AML-193 (cell line): ENCODE measurements around the gene HARS2.
"Not testable (repeated sequence)": the region's sequence is repeated elsewhere in the genome, so short reads cannot be mapped to it uniquely, and the experiment has no call there.

Experiments used
- DNase-seq, 2 experiments: peaks; one replicate each; lab custom pipeline; 2025; lab: John Stamatoyannopoulos, UW

Gene HARS2, protein sequence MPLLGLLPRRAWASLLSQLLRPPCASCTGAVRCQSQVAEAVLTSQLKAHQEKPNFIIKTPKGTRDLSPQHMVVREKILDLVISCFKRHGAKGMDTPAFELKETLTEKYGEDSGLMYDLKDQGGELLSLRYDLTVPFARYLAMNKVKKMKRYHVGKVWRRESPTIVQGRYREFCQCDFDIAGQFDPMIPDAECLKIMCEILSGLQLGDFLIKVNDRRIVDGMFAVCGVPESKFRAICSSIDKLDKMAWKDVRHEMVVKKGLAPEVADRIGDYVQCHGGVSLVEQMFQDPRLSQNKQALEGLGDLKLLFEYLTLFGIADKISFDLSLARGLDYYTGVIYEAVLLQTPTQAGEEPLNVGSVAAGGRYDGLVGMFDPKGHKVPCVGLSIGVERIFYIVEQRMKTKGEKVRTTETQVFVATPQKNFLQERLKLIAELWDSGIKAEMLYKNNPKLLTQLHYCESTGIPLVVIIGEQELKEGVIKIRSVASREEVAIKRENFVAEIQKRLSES

DNA sequence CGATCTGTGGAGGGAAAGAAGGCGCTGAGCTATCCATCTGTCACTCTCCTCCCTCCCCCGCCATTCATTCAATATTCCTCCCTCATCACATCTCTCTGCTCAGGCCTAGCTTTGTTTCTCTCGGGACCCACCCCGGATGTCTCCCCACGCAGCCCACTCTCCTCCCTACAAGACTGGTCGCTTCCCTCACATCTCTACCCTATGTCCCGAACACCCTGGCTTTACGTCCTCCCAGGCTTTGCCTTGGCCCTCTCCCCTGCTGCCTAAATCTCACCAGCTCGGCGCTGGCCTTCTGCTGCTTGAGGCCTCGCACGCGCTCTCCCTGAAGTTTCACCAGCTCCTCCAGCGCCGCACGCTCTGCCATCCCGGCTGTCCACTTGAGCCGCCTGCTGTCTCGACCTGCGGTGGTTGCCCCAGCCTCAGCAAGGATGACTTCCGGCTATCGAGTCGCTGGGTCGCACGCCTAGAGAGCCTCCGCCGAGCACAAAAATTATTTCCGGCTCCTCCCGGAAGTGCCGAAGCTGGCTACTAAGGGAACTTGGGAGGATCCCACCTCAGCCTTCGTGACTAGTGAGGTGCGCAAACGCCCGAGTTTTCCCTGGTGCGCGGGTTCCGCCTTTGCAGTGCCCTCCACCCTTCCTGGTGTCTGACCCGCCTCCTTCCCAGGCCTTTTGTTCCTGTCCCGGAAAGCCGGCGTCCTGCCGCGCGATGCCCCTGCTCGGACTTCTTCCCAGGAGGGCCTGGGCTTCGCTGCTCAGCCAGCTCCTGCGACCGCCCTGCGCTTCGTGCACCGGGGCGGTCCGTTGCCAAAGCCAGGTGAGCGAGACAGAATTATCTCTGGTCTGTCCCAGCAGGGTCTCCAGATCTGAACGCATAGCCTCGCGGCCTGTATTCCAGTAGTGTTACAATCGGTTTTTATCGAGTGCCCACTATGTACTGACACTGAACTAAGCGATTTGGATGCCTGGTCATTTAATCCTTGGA lies at the start of gene HARS2, which contains the start of gene HARS1:
Gene HARS2, plus strand, starts transcription at position 515 of the 984 bp plus-strand sequence. Its CDS starts 194 bp downstream, at position 709.
Gene HARS1, minus strand, starts transcription at position 430 of the 984 bp plus-strand sequence. Its CDS starts 66 bp downstream, at position 364.
- peak; percentile 87 to 92 for DNase-seq

DNA sequence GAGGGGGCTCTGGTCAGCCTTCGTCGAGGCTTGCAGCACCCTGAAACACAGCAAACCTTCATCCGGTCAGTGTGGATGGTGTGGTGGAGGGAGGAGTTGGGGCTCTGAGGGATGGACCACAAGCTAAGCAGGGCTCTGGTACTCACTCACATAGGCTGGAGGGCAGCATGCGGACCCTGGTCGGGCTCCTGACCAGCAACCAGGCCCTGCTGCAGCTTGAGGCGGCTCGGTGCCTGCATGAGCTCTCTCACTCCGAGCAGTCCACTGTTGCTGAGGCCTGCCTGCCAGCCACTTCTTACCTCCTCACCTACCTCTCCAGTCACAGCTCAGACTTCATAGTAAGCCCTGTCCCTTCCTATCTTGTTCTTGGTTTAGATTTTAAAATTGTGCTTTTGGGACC lies 49.5 kb upstream of the HARS2 start:
- DNase-seq = no peak

DNA sequence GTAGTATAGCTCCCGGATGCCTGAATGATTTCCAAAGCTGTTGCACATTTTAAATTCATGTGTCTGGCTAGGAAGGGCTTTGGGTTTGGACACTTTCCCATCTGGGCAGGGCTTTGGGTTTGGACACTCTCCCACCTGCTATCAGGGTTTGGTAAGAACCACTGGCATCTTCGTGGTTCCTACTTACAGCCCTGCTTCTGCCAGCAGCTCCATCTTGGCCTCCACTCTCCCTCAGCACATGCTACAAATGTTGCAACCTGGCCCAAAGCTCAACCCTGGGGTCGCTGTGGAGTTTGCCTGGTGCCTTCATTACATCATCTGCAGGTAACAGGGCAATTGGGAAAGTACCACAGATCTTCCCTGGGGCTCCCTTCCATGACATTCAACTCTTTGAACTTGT lies 48.5 kb upstream of the HARS2 start:
- no peak for DNase-seq

DNA sequence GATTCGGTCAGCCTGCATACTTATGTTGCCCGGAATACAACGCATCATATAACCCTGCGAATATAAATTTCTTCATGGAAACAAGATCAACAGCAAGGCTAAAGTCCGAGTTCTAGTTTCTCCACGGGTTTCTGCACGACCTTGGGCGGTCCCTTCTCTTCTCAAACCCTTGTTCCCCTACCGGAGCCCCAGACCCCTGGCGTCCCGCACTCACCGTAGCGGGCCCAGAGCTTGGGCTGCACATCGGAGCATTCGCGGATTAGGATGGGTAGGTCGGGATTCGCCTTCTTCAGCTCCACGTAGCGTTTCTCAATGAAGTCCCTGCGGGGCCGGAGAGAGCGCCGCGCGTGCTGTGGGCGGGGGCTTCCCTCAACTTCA lies 44.2 kb upstream of the HARS2 start:
- no peak for DNase-seq

DNA sequence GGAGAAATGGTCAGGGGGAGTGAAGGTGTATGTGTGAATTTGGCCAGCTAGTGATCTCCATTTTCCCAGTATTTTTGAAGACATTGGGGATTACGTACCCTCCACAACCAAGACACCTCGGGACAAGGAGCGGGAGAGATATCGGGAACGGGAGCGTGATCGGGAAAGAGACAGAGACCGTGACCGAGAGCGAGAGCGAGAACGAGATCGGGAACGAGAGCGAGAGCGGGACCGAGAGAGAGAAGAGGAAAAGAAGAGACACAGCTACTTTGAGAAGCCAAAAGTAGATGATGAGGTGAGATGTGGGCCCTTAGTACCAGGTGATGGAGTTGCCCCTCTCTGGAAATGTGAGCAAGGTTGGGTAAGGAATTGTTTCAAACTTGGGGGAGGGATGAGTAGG lies 32.4 kb upstream of the HARS2 start:
- no peak for DNase-seq

DNA sequence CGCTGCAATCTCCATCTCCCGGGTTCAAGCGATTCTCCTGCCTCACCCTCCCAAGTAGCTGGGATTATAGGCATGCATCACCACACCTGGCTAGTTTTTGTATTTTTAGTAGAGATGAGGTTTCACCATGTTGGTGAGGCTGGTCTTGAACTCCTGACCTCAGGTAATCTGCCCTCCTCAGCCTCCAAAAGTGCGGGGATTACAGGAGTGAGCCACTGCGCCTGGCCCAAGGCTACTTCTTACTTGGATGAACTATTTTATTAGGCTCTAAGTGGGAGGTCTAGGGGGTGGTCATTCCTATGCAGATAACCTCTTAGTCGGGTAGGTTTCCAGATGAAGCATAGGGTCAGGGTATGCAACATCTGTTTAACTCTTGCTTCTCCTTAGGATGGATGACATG lies 30.9 kb upstream of the HARS2 start:
- not testable (repeated sequence) for DNase-seq

DNA sequence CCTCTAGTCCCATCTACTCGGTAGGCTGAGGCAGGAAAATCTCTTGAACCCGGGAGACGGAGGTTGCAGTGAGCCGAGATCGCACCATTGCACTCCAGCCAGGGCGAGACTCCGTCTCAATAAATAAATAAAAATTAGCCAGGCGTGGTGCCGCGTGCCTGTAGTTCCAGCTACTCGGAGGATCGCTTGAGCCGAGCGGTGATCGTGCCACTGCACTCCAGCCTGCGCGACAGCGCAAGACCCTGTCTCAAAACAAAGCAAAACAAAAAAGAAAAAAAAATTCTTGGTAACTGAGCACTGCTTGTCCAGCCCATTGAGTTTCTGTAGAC lies 27.3 kb upstream of the HARS2 start:
- DNase-seq = no peak

DNA sequence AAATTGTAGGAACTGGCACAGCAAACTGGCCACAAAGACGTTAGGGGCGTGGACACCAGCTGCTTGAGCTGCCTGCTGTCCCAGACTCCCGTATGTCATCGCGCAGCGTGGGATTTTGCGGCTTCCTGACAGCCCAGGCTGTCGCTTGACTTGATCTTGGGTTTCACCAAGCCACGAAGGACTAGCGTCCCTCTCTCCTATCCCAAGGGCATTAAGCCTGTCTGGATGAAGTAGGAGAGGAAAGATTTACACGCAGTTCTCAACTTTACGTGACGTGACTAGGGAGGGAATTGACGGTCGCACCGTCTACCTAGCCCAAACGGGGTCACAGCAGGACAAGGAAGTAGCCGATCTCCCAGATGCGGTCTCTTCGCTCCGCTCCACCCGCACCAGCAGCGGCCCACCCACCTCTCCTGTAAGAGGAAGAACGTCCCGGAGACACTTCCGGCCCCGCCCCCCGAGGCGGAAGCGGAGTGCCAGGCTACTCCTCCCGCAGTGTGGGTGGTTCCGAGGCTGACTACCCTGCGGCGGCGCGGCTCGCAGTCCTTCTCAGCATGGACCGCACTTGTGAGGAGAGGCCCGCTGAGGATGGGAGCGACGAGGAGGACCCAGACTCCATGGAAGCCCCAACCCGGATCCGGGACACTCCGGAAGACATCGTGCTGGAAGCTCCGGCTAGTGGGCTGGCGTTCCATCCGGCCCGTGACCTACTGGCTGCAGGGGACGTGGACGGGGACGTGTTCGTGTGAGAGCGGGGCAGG lies 26.7 kb upstream of the HARS2 start, which contains the start of gene WDR55:
Gene WDR55, plus strand, starts transcription at position 546 of the 761 bp plus-strand sequence. Its CDS starts 9 bp downstream, at position 555.
- peak; percentile 92 to 93 for DNase-seq

DNA sequence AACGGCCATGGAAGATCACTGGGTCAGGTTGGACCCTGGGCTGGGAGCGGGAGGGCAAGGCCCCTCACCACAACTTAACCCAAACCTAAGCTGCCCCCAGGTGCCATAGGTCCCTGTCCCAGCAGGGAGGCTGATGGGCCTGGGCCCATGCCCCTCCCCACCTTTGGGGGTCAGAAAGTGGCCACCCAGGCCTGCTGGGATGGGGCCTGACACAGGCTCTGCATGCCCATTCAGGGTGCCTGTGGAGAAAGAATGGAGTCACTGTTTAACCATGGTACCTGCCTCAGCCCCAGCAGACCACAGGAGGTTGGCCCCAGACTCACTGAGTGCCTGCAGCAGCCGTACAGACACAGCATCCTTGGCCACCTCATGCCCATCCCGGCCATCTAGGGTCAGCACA lies 20.2 kb upstream of the HARS2 start:
- DNase-seq = not testable (repeated sequence)

DNA sequence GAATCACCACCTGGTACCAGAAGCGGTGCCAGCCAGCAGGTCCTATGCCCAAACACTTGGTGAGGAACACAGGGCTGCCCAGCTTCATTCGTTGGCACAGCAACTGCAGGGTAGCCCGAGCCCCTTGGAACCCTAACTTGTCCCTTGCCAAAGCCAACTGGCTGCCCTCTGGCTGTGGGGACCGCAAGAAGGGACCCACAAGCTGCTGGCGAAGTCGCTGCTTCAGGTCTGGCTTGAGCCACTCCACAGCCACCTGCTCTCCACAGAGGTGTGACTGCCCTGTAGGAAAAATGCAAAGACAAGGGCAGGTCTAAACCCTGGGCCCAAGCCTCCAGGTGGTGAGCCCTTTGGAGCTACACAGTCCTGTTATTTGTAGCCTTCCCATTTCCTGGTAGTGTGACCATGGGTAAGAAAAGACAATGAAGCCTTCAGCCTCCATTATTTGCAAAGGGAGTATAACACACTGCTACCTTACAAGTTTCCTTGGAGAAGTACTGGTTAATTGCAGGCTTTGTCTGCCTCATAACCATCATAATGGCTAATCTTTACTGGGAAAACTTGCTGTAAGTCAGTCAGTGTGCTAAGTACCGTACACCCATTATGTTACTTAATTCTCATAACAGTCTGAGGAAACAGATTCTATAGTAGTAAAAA lies 19.7 kb upstream of the HARS2 start:
- DNase-seq = no peak

DNA sequence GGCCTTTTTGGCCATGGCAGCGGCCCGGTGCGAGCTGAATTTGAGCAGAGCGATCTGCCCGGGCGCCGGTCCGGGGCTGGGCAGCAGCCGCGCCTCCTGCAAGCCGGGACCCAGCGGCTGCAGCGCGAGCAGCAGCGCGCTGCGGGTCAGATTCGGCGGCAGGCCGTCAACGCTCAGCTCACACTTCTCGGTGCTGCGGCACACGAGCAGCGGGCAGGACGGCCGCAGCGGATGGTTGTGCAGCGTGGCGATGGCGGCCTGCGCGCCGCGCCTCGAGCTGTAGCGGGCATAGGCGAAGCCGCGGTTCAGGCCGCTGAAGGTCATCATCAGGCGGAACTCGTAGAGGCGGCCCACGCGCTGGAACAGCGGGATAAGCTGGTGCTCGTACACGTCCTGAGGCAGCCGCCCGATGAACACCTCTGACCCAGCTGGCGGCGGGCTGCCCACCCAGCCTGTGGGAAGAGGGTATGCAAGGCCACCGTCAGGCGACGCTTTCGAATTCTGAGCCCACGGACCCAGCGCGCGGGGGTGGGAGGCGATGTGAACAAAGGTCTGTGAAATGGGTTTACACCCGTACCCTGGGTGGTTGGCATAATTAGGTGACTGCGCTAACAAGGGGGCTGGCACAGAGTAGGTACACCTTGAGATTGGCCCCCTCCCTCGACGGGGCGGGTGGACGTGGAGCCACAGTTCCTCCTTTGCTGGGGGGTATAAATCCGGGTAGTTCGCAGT lies 18.6 kb upstream of the HARS2 start:
- no peak for DNase-seq

DNA sequence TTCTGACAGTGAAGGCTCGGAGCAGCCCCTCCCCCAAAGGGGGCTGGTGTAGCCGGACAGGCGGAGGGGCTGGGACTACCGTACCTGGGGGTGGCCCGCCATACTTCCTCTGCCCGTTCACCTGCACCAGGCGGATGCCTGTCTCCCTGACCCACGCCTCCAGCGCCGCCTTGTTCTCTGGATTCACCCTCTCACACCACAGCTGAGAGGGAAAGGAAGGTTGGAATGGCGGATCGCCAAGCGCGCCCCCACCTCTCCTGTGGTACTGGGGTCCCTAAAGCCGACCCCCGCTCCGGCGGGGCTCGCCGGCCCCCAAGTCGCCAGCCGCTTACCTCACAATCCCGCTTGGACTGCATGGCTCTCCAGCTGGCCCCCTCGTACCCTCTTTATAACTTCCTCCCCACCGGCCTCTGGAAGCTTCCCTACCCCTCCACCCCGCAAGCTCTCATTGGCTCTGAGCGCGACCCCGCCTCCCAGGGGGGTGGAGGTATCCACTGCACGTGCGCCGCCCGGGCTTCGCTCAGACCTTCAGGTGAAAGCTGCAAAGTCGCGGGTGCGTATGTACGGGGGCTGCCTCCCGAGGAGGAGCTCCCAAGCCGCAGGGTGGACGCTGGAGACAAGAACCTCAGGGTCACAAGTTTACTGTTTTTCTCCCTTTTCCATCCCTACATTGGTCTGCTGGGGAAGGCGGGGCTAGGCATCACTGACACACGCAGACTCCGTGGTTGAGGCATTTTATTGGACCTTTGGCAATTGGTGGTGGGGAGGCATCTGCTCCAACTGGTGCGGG lies 17.9 kb upstream of the HARS2 start, which contains the start of gene DND1:
Gene DND1, minus strand, starts transcription at position 390 of the 790 bp plus-strand sequence. Its CDS starts 34 bp downstream, at position 356.
- no peak for DNase-seq

DNA sequence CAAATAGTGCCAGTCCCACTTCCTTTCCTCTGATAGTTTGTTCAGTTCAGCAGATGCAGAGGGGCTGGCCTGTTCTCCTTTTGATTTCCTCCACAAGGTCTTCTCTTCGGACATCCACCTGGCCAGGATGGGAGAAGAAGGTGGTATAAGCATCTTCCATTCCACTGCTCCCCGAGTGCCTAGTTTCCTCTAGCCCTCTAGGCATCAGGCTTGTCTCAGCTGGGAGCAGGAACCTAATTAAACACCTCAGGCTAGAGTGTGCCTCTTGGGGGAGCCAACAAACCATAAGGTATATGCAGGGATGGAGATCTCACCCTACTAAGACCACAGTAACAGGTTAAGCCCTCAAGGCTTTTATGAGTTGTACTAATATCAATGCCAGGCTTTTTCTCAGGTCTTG lies 17.0 kb upstream of the HARS2 start:
- DNase-seq = no peak

DNA sequence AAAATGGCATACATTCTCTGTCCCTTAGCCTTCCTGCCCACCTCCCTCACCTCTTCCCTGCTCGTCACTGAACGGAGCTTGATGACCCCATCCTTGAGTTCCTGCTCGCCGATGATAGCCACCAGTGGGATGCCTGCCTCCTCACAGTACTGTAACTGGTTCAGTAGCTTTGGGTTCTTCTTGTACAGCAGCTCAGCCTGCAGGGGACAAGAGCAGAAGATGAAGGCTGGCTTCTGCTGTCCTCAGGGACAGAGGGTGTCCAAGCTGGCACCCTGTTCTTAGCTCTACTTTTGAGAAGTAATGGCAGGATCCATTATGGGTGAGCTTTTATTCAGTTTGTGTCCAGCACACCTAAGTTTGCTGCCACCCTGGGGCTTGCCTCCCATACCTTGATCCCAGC lies 16.6 kb upstream of the HARS2 start:
- no peak for DNase-seq

DNA sequence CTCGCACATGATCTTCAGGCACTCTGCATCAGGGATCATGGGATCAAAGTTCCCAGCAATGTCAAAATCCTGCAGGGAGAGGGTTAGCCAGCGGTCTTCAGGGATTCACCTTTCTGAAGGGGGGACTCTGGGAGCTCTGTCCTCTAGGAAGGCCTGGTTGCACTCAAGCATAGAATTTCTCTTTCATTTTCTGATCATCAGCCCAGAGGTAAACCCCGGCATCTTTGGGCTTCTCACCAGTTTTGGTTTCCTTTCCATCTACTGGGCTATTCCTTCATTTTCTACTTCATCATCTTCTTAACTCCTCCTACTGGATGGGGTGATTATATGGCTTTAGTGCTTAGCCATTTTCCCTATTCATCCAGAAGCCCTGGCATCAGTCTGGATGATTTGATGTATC lies 13.3 kb upstream of the HARS2 start:
- DNase-seq = no peak

DNA sequence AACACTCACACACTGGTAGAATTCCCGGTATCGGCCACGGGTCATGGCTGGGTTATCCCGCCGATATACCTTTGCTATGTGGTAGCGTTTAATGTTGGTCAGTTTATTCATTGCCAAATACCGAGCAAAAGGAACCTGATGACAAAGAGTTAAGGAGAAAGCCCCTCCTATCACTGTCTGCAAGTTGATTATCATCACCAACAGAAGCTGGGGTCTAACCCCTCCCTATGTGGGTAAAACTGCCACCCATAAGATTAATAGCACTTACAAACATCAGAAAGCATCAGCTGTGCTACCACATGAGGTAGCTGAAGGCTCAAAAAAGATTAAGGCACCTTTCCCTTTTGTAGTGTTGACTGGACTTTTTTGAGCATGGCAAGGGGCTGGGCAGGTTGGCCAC lies 12.3 kb upstream of the HARS2 start:
- no peak for DNase-seq

DNA sequence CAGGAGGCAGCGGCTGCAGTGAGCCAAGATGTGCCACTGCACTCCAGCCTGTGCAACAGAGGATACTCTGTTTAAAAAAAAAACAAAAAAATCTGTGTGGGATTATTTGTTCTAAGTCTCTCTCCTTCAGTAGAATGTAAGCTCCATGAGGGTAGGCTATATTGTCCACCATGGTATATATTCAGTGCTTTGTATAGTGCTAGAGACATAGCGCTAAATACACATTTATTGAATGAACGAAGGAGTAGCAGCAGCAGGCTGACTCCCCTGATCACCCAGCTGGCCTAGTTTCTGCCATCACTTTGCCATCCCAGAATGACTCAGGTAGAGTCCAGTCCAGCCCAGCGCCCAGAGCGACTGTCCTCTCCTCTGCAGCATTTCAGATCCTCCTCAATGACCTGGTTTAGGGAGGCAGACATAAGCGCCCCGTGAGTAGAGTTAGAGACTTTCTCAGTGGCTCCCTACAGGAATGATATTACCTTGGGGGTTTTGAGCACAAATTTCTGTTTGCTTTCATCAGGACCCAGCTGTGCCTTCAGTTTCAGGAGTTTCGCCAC lies 801 bp upstream of the HARS2 start:
- DNase-seq = no peak

DNA sequence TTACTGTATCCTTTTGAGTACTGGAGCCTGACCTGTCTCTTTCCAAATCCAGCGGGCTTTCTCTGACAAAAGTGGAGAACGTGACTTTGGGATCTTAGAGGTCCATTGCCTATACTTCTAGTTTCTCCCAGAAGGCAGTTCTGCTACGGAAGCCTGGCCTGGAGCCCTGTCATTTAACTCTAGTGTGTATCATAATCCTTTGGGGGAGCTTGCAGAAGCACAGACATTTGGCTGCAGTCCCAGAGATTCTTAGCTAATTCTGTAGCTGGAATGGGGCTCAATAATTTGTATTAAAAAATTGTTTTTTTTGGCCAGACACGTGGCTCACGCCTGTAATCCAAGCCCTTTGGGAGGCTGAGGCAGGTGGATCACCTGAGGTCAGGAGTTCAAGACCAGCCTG lies 3.0 kb downstream of the HARS2 start:
- no peak for DNase-seq

DNA sequence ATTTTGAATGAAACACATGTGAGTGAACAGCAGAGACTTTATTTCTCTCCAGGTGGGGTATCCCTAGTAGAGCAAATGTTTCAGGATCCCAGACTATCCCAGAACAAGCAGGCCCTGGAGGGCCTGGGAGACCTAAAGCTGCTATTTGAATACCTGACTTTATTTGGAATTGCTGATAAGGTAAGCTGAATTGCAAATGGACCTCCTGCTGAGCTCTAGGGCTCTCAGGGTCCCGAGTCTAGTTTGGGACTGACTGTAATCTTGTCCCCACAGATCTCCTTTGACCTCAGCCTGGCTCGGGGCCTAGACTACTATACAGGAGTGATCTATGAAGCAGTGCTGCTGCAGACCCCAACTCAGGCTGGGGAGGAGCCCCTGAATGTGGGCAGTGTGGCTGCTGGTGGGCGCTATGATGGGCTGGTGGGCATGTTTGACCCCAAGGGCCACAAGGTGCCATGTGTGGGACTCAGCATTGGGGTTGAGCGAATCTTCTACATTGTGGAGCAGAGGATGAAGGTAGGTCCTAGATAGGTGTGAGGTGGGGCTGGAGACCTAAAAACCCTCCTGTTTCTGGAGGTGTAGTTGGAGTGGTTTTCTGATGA lies 5.7 kb downstream of the HARS2 start:
- no peak for DNase-seq
